AG08395 (cell line): Measurements from ENCODE around the gene PPFIA3.
"Not testable (repeated sequence)": the region's sequence is repeated elsewhere in the genome, so short reads cannot be mapped to it uniquely, and the experiment has no call there.

Source experiments
- DNase-seq: peaks from one replicate; pipeline ENCODE4 v3.0.0; 2012; ENCODE audit warnings: mixed read lengths, low spot score

Gene PPFIA3

DNA sequence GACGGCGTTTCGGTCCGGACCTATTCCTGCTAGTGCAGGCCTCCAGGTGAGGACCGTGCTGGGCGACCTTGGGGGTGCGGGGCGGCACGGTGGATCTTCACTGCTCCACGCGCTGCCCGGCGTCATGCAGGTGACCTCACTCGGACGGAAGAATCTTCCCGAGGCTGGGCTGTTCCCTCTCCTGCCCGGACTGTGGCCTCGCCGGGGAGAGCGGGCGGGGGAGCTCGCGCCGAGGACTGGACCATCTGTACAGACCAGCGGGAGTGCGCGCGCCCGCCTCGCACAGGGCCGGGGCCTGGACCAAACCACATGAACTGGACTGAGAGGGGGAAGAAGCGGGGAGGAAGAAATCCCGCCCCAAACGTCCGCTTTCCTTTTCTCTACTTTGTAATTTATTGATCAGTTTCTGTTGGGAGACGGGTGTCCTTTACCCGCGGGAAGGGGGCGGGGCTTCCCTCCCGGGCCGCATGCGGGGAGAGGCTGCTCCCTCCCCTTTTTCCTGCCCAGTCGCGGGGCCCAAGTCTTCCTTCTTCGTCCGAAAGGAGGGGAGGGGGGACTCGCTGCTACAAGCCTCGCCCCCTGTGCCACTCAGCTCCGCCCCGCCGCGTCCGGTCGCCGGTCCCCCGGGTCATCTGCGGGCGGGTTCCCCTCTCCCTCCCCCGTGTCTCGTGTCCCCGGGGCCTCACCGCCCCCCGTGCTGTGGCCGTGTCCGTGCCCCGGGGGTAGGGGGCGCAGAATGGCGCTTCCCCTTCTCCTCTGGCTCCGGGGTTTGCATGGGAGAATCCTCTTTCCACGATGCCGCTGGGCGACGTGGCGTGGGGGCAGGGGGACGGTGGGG is 31.0 kb downstream of the PPFIA3 start:
- peak; percentile 71 for DNase-seq

DNA sequence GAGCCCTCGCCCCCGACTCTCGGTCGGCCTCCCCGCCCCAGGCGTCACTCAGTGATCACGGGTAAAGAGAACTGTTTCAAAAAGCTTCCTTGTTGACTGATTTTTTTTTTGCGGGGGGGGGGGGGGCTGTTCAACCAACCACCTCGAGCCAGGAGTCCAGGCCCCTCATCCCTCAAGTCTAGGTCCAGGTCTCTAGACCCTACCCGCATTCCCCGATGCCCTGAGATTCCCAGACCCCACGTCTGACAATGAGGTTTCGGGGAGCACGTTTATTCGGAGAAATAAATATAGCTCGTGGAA is 31.6 kb downstream of the PPFIA3 start:
- no peak for DNase-seq

DNA sequence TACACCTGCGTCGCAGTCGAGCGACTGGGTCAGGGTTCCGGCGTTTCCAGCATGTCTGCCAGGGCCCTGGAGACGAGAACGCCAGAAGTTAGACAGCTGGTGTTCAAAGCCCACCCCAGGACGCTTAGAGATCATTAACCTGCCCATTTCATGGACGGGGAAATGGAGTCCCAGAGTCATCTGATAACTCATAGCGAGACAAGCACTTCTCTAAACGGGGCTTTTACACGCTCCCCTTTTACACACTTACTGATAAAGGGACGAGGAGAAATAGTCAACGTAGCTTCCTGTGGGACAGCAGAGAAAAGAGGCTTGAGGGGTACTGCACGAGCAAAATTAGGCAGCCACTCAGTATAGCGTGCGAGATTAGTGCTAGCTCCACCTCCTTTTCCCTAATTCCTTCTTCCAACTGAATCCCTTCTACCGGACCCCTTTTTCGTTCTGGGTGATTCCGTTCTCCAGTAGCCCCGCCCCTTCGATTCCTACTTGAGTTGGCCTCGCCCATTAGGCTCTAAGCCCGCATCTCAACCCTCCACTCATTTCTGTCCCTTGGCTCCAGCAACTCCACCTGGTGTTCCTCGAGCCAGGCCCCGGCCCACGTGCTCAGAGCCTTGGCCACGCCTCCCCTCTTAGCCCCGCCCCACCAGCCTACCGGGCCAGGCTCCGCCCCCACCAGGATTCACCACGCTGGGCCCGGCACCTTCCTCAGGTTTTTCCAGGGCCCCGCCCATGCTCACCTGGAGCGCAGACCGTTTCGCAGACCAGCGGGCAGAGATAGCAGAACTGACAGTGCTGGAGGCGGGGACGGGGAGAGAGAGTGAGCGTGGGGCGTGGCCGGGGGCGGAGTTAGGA is 32.1 kb downstream of the PPFIA3 start:
- DNase-seq: peak; percentile 42

DNA sequence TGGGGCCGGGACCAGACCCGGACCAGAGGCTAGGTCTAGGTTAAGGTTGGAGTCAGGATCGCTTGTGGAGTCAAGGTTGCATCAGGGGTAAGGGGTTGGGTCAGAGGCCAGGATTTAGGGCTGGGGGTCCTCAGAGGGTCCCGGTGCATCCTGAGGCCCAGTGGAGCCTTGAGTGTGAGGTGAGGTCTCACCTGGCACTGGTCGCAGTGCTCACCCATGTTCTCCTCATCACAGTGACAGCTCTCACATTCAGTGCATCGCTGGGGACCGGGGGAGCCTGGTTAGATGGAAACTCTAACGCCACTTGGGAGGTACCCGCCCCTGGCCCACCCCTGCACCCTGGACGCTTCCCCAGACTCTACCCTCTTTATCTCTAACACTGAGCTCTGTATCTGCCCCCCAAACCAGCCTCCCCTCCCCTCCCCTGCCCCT is 32.8 kb downstream of the PPFIA3 start:
- DNase-seq: no peak

DNA sequence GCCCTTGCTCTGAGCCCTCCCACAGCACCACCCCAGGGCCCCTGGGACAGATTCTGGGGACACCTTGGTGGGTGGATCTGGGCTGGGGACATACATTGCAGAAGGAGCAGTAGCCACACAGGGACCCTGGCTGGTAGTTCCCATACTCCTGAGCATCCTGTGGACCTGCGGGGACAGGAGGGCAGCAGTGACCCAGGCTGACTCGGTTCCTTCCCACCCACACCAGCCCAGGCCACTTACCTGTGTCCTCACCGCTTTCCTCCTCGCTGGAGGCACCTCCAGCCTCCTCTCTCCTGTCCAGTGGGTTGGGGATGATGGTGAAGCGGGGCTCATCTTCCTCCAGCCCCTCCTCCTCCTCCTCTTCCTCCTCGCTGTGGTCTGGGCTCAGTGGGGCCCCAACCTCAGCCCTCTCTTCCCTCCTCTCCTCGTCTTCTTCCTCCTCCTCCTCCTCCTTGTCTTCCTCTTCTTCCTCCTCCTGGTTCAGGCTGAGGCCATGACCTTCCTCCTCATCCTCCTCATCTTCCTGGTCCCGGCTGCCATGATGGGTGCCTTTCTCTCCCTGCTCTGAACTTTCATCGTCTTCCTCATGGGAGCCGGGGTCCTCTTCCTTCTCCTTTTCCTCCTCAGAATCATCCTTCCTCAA is 33.9 kb downstream of the PPFIA3 start:
- no peak for DNase-seq

DNA sequence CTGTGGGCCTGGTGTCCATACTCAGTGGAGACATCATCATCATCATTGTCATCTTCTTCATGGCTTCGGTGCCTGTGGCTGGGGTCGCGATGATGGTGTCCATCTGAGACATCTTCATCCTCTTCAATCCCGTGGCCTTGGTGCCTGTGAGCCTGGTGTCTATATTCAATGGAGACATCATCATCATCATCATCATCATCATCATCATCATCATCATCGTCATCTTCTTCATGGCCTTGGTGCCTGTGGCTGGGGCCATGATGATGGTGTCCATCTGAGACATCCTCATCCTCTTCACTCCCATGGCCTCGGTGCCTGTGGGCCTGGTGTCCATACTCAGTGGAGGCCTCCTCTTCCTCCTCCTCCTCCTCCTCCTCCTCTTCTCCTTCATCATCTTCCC is 34.9 kb downstream of the PPFIA3 start:
- no peak for DNase-seq

DNA sequence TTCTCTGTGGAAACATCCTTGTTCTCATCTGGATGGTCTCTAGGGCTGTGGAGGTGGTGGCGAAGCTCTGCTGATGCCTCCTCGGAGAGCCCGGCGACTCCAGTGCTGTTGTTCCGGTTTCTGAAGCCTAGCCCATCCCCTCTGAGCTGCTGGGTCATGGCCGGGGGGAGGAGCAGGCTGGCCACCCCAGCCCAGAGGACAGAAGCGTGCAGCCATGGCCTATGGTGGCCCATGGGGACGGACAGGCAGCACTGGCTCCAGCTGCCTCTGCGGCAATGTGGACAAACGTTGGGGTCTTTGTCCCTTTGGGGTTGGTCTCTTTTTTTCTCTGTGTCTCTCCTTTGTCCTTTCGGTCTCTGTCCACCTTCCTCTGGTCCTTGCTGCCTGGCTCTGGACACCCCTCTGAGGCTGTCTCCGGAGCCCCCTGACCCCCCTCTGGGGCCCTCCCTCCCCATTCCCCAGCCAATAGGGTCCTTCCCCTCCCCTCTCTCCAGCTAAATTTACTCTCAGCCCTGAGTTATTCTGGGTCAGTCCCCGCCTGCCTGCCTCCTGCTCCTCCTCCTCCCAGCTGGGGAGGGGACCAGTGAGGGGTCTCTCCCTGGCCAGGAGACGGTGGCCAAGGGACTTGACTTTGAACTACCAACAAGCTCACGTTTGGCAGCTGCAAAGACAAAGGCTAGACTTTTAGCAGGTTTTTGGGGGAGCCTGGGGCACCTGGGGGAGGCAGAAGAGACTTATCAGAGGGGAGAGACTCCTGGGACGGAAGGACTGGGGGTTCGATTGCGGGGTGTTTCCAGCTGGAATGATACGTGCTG is 35.9 kb downstream of the PPFIA3 start, which contains the start of gene HRC:
Gene HRC (minus strand): TSS at position 392 of the 815 bp plus-strand sequence. CDS start 159 bp downstream, at position 233.
- no peak for DNase-seq

DNA sequence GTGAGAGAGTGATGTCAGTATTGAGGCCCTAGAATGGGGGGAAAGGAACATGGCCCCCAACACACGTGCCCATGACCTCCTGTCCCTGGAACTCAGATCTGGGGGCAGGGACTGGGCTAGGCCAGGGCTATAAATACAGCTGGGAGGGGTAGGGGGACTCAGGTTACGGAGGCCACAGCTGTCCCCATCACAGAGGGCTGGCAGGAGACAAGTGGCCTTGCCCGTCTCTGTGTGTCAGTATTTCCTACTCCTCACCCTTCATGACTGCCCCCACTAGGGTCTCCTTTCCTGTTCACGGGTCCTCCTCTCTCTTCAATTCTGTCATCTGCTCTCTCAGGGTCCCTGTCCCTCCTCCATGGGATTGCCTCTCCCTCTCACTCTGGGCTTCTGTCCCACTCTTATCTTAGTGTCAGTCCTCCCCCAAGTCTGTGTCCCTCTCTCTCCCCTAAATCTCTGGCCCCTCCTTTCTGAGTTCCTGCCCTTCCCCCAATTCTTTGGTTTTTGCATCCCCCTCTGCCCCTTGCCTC is 36.5 kb downstream of the PPFIA3 start:
- no peak for DNase-seq

DNA sequence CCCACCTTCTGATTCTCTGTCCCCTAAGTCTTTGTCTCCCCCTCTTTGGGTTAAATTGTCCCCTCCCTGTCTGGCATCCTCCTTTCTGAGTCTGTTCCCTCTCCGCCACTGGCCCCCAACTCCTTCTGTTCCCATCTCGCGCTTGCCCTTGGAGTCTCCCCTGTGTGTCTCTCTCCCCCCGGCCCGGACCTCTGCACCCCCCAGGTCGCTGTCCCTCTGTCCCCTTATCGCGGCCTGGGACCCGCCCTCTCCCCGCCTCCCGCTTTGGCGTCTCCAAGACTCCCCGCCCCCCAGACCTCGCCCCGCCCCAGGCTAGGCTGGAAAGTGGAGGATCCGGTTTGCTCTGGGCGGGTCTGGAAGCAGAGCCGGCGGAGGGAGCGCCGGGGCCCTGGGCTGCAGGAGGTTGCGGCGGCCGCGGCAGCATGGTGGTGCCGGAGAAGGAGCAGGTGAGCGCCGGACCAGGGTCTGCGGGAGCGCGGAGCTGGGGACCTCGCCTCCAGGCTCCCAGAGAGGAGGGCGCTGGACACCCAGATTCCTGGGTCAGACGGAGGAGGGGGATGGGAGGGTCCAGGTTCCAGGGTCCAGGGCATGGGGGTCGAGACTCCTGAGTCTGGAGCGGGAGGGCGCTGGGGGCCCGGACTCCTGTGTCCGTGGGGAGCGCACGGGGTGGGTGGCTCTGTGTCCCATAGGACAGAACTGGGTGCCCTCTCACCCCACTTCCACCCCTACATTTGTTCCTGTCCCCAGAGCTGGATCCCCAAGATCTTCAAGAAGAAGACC is 38.3 kb downstream of the PPFIA3 start, which contains the start of gene TRPM4:
Gene TRPM4 (plus strand): TSS at position 348 of the 780 bp plus-strand sequence. CDS start 75 bp downstream, at position 423.
- peak; percentile 91 for DNase-seq

DNA sequence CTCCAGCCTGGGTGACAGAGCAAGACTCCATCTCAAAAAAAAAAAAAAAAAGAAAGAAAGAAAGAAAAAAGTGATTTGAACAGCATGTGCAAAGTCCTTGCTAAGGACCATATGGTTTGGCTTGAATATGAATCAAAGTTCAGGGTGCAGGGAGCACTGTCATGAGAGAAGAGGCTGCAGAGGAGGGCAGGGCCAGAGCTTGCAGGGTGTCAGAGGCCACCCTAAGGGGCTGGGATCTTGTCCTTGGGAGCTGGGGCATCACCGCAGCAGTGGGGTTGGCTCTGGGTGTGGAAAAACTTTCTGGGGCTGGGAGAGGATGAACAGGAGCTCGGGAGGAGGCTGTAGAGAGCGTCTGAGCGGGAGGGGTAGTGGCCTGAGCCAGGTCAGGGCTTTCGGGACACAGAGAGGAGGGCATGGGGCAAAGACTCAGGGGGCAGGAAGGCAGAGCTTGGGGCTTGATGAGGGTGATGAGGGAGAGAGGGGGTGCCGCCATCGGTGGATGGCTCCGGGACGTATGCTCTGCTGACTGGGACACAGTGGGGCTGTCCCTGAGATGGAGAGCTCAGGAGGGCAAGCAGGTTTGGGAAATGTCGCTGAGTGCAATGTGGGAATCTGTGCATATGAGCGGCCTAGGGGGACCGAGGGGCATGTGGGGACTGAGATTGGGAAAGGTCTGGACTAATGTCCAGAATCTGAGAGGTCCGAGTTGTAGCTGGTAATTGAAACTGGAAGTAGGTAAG is 41.3 kb downstream of the PPFIA3 start:
- DNase-seq: no peak

DNA sequence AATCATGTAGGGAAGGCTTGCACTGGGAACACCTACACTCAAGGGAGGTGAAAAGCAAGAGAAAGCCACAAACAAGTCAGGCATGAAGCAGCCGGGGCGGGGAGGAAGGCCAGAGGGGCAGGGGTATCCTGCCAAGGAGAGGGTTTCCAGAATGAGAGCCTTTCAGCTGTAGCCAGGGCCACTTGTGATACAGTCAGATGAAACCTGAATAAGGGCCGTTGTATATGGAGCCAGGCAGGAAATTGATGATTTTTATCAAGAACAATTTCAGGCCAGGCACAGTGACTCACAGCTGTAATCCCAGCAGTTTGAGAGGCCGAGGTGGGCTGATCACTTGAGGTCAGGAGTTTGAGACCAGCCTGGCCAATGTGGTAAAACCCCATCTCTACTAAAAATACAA is 42.6 kb downstream of the PPFIA3 start:
- DNase-seq: no peak

DNA sequence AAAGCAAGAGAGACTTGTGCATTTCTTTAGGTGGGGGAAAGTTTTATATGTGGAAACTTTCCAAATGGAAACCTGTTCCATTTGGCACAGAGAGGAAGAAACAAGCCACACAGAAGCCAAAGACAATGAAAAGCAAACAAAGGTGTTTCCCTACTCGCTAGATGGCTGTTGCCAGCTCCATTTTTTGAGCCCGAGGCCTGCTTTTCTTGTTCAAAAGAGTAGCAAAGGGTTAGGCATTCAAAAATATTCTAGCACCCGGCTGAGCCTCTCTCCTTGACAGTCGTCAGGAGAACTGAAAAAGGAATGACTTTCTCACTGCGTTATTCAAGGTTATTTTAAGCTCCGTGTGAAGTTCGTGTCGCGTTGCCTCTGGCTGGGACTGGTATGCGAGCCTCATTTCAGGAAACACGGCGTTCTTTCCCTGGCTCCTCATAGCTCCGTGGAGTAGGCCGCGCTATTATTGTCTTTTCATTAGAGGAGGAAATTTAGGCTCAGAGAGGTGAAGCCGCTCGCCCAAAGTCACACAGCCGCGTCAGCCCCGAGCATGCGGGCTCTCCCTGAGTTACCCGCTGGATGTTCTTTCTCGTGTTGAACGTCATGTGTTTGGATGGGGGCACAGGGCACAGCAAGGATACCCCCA is 45.9 kb downstream of the PPFIA3 start:
- DNase-seq: no peak

DNA sequence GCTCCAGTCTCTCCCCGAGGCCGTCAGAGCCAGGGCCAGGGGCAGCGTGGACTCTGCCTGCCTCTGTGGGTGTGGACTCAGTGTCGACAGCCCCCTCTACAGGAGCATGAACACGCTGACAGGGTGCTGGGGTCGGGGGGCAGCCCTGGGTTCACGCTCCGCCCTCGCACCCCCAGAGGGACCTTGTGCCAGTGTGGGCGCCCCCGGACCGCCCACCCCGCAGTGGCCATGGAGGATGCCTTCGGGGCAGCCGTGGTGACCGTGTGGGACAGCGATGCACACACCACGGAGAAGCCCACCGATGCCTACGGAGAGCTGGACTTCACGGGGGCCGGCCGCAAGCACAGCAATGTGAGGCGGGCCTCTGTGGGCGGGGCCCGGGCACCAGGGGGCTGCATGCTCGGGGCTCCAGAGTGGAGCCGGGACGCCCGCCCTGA is 46.5 kb downstream of the PPFIA3 start:
- DNase-seq: no peak

DNA sequence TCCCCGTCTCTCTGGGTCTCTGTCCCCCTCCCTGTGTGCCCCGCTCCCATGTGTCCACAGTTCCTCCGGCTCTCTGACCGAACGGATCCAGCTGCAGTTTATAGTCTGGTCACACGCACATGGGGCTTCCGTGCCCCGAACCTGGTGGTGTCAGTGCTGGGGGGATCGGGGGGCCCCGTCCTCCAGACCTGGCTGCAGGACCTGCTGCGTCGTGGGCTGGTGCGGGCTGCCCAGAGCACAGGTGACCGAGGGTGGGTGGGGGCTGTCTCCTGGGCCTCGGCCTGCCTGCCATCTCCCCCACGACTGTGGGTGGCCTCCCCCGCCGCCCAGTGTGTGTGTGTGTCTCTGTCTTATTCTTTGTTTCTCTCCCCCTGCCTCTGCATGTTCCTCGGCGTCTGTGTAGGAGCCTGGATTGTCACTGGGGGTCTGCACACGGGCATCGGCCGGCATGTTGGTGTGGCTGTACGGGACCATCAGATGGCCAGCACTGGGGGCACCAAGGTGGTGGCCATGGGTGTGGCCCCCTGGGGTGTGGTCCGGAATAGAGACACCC is 48.6 kb downstream of the PPFIA3 start:
- no peak for DNase-seq

DNA sequence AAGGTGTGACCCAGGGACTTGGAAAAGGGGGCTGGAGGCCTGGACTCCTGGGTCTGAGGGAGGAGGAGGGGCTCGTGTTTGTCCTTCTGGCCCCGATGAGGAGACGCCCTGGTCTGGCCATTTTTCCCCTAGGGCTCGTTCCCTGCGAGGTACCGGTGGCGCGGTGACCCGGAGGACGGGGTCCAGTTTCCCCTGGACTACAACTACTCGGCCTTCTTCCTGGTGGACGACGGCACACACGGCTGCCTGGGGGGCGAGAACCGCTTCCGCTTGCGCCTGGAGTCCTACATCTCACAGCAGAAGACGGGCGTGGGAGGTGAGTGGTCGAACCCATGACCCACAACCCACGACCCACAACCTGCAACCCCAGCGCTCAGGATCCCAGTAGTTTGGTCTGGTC is 49.1 kb downstream of the PPFIA3 start:
- no peak for DNase-seq

DNA sequence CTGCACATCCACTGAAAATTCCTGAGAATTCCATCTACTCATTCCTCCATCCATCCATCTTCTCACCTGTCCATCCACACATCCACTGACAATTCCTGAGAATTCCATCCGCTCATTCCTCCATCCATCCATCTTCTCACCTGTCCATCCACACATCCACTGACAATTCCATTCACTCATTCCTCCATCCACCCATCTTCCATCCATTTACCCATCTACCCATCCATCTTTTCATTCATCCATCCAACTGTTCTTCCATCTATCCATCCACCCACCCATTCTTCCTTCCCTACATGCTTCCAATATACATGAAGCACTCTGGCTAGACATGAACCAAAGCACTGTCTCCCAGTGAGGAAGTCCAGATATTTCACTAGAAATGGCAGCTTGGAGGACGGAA is 53.9 kb downstream of the PPFIA3 start:
- no peak for DNase-seq

DNA sequence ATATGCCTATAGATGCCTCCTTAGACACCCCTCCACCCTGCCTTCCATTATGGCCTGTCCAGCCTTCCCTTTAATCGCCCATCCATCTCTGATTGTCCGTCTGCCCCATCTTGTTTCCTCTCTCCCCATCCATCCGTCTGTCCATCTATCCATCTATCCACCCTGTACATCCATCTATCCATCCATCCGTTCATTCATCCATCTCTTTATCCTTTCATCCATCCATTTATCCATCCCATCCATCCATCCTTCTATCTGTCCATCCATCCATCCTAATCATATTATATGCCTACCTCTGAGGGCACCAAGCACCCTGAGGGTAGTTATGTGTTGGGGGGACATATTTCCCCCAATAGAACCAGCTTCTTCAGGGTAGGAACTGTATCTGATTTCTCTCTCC is 61.3 kb downstream of the PPFIA3 start:
- no peak for DNase-seq

DNA sequence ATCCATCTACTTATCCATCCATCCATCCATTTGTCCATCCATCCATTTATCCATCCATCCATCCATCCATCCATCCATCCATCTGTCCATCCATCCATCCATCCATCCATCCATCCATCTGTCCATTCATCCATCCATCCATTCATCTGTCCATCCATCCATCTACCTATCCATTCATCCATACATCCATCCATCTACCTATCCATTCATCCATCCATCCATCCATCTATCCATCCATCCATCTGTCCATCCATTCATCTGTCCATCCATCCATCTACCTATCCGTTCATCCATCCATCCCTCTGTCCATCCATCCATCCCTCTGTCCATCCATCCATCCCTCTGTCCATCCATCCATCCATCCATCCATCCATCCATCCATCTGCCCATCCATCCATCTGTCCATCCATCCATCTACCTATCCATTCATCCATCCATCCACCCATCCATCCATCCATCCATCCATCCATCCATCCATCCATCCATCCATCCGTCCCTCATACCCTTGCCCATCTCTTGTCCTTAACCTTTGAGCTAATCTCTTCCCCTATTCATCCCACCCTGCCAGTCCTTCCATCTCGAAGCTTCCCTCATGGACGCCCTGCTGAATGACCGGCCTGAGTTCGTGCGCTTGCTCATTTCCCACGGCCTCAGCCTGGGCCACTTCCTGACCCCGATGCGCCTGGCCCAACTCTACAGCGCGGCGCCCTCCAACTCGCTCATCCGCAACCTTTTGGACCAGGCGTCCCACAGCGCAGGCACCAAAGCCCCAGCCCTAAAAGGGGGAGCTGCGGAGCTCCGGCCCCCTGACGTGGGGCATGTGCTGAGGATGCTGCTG is 62.9 kb downstream of the PPFIA3 start:
- not testable (repeated sequence) for DNase-seq
